ENCODE data around the gene TFPI.

- TF ChIP-seq CTCF (IDR thresholded peaks at IDR 0.05) (no peak), HMGXB4 (CRISPR knock-in tag; IDR thresholded peaks at IDR 0.05) (no peak), GRHL2 (CRISPR knock-in tag; IDR thresholded peaks at IDR 0.05; ENCODE audit: insufficient replicate concordance, severe bottlenecking) (no peak), PREB (CRISPR knock-in tag; IDR thresholded peaks at IDR 0.05; ENCODE audit: borderline replicate concordance) (no peak), PRDM15 (CRISPR knock-in tag; IDR thresholded peaks at IDR 0.05) (no peak), ATF3 (CRISPR knock-in tag; conservative IDR thresholded peaks at IDR 0.05) (no peak), ZNF317 (CRISPR knock-in tag; IDR thresholded peaks at IDR 0.05; ENCODE audit: borderline replicate concordance, low read depth) (no peak), TCF7 (CRISPR knock-in tag; IDR thresholded peaks at IDR 0.05; ENCODE audit: low read depth) (no peak), E2F4 (CRISPR knock-in tag; IDR thresholded peaks at IDR 0.05; ENCODE audit: borderline replicate concordance, low read depth) (no peak)
These were observed 47.8 kb downstream of the TFPI start for GRCh38 chr2:187506416-187506815.
